GM21390 (cell line): ENCODE measurements around the gene IKZF4.
"Not testable (repeated sequence)": the region's sequence is repeated elsewhere in the genome, so short reads cannot be mapped to it uniquely, and the experiment has no call there.

Source experiments
- ATAC-seq: cut with Tn5 transposase; IDR thresholded peaks from one replicate; pipeline ENCODE4 v1.9.1; 2021; ENCODE audit not compliant: unreplicated experiment

The IKZF4 gene

DNA sequence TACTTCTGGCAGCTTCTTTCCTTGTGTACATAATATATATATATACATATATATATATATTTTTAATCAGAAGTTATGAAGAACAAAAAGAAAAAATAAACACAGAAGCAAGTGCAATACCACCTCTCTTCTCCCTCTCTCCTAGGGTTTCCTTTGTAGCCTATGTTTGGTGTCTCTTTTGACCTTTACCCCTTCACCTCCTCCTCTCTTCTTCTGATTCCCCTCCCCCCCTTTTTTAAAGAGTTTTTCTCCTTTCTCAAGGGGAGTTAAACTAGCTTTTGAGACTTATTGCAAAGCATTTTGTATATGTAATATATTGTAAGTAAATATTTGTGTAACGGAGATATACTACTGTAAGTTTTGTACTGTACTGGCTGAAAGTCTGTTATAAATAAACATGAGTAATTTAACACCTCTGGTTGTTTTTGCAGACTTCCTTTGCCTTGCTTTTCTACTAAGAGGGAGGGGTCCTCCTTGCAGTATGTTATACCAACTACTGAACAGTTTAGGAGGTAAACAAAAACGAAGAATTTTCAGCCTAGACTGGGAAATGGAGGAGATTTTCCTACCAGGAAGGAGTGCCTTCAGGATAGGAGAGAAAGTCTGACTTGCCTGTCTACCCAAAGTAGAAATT, 17.3 kb downstream of the IKZF4 start:
- no peak for ATAC-seq

GRCh38 chr12:56040151-56040550, 19.3 kb downstream of the IKZF4 start:
- no peak for ATAC-seq

DNA sequence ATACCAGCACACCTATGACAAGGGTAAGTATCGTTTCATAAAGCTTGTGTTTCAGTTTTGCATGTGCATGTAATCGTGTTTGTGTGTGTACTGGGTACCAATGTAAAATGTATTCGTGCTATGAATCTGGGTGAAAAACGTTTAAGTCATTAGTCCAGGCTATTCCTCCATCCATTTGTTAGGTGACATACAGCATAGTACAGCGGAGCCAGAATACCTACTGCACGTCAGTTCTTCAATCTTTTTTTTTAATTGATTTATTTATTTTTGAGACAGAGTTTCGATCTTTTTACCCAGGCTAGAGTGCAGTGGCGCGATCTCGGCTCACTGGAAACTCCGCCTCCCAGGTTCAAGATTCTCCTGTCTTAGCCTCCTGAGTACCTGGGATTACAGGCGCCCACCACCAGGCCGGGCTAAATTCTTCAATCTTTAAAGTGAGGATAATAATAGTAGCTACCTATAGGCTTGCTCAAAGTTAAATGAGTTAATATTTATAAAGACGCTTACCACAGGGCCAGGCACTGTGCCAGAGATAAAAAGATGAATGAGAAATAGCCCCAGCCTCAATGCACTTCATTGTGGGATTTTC, 20.2 kb downstream of the IKZF4 start:
- no peak for ATAC-seq

GRCh38 chr12:56041552-56042429, 20.9 kb downstream of the IKZF4 start, which contains the start of gene RPS26:
TSS of gene RPS26 (plus strand) at chr12:56041918. CDS start at chr12:56042167, 249 bp downstream.
- peak; percentile 91 for ATAC-seq

DNA sequence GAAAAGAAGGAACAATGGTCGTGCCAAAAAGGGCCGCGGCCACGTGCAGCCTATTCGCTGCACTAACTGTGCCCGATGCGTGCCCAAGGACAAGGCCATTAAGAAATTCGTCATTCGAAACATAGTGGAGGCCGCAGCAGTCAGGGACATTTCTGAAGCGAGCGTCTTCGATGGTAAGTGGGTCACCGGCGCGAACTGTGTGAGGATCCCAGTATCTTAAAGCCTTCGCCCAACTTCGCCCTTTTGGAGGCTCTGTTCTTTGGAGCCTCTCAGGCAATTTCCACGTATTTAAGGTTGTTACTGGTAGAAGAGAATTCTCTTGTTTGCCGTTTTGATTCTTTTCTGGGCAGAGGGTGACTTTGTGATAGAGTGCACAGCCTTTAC, 21.6 kb downstream of the IKZF4 start:
- ATAC-seq: not testable (repeated sequence)

- ATAC-seq: no peak
Observed at GRCh38 chr12:56042843-56043242, 22.0 kb downstream of the IKZF4 start.

DNA sequence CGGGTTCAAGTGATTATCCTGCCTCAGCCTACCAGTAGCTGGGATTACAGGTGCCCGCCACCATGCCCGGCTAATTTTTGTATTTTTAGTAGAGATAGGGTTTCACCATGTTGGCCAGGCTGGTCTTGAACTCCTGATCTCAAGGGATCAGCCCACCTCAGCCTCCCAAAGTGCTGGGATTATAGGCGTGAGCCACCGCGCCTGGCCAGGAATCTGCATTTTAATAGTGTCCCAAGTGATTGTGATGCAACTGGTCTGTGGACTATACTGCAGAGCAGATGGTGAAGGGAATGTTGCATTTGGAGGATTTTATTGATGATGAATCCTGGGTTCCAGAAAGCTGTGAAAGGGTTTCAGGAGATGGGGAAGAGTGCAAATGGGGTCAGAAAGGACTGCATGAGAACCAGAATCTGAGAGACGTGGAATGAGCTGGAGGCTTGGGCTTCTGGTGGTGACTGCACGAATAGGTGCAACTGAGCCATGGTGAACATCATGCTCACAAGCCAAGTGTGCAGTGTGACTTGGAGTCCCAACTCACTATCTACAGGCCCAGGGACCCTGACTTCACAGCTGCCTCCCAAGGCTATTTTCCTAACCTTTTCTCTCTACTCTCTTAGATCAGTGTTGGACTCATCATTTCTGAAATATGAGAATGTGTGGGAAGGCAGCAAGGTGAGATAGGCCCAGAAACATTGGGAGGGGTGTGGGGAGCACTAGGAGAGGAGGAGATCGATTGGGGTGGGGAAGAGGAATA, 25.4 kb downstream of the IKZF4 start:
- ATAC-seq: no peak

GRCh38 chr12:56053407-56053893, 32.6 kb downstream of the IKZF4 start:
- no peak for ATAC-seq

DNA sequence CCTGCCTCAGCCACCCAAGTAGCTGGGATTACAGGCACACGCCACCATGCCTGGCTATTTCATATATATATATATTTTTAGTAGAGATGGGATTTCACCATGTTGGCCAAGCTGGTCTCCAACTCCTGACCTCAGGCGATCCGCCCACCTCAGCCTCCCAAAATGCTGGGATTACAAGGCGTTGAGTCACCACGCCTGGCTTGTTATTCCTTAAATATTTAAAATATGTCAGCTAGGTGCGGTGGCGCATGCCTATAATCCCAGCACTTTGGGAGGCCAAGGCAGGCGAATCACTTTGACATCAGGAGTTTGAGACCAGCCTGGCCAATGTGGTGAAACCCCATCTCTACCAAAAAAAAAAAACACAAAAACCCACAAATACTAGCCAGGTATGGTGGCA, 39.1 kb downstream of the IKZF4 start:
- ATAC-seq: not testable (repeated sequence)

DNA sequence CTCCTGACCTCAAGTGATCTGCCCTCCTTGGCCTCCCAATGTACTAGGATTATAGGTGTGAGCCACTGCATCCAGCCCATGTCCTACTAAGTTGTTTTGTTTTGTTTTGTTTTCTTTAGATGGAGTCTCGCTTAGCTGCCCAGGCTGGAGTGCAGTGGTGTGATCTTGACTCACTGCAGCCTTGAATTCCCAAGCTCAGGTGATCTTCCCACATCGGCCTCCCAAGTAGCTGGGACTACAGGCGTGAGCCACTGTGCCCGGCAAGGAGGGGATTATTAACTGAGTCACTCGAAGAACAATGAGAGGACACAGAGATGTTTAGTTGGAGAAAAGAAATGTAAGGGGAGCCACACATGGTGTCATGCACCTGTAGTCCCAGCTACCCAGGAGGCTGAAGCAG, 41.1 kb downstream of the IKZF4 start:
- ATAC-seq: no peak

GRCh38 chr12:56062996-56063395, 42.2 kb downstream of the IKZF4 start:
- ATAC-seq: no peak

GRCh38 chr12:56071648-56072047, 50.8 kb downstream of the IKZF4 start:
- no peak for ATAC-seq

DNA sequence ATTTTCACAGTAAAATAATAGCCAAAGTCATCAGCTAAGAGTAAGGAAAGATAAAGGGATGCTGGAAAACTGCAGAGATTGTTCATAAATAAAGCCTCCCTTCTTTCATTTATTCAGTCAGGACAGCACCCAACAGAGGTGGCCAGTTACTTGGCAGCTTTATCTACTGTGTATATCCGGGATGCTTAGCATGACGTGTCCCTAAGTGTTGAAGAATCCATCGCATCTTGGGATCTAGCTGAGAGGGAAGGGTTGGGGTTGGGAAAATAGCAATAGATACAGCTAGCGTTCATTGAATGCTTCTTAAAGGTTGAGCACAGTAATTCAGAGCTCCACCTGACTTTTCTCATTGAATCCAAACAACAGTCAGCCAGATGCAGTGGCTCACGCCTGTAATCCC, 53.6 kb downstream of the IKZF4 start:
- ATAC-seq: no peak

DNA sequence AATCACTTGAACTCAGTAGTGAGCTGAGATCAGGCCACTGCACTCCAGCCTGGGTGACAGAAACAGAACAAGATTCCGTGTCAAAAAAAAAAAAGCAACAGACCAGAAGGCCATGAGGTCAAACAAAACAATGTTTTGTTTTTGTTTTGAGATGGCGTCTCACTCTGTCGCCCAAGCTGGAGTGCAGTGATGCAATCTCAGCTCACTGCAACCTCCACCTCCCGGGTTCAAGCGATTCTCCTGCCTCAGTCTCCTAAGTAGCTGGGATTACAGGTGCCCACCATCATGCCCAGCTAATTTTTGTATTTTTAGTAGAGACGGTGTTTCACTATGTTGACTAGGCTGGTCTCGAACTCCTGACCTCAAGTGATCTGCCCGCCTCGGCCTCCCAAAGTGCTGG, 57.1 kb downstream of the IKZF4 start:
- not testable (repeated sequence) for ATAC-seq

GRCh38 chr12:56078427-56078826, 57.6 kb downstream of the IKZF4 start:
- no peak for ATAC-seq

- peak; percentile 83 for ATAC-seq
Observed at GRCh38 chr12:56078931-56079722, 58.3 kb downstream of the IKZF4 start.

- ATAC-seq: peak; percentile 41
Observed at GRCh38 chr12:56079723-56080555, 59.1 kb downstream of the IKZF4 start, which contains the start of gene ERBB3. TSS of gene ERBB3 (plus strand) at chr12:56080165. CDS start at chr12:56080301, 136 bp downstream.

GRCh38 chr12:56080556-56081138, 59.8 kb downstream of the IKZF4 start:
- ATAC-seq: no peak
